K562 (cell line): ENCODE data around the gene EML3. TPM values are rescaled to one million over a fixed set of nuclear protein-coding genes. Genes with fewer than 3 reads are reported as not detected.

ENCODE experiments used
- ETV5 ChIP-seq: sonication (generic); formaldehyde crosslinking; IDR thresholded peaks from 2 replicates; pipeline ENCODE4 v1.4.0; 2020; ENCODE audit warnings: low read depth, mild to moderate bottlenecking, missing genetic modification reagents
- HDGF ChIP-seq: fragments of 450-650 bp; IDR thresholded peaks from 2 replicates; pipeline ENCODE4 v1.6.1; 2016
- MYC ChIP-seq, 2 experiments: fragments of 250-450 bp in 1 of 2; sonication (Bioruptor Pico) in 1 of 2; IDR thresholded peaks; 2 replicates each; pipeline versions ENCODE4 v1.5.1 to v1.6.1; 2012 to 2021; ENCODE audit warnings: low read depth in 2 of 2, borderline replicate concordance in 1 of 2, improper control_type of control experiment in 1 of 2, low read length in 1 of 2, mild to moderate bottlenecking in 1 of 2, moderate library complexity in 1 of 2
- MYNN ChIP-seq, 2 experiments: sonication (generic); formaldehyde crosslinking in 1 of 2; IDR thresholded peaks; 2 replicates each; pipeline versions ENCODE4 v1.5.0 to v1.6.1; 2016 to 2020; ENCODE audit warnings: antibody characterized with exemption in 1 of 2, missing genetic modification reagents in 1 of 2
- NFE2 ChIP-seq: IDR thresholded peaks from 2 replicates; pipeline ENCODE4 v1.6.1; 2014; ENCODE audit warnings: antibody characterized with exemption, low read depth
- SAP30 ChIP-seq: fragments of 200-600 bp; sonication (generic); IDR thresholded peaks from 2 replicates; pipeline ENCODE4 v1.6.1; 2012; ENCODE audit warnings: borderline replicate concordance, low read depth, mild to moderate bottlenecking, moderate library complexity, low read length, control low read depth, inconsistent platforms; ENCODE audit not compliant: insufficient read depth, poor library complexity, severe bottlenecking
- STAT5B ChIP-seq: fragments of 250-450 bp; sonication (Bioruptor Pico); IDR thresholded peaks from 2 replicates; pipeline ENCODE4 v1.8.0; 2021; ENCODE audit warnings: mild to moderate bottlenecking, inconsistent platforms
- ZBTB7A ChIP-seq: IDR thresholded peaks from 2 replicates; pipeline ENCODE4 v1.6.1; 2011; ENCODE audit warnings: low read depth, mild to moderate bottlenecking, low read length, moderate library complexity, borderline replicate concordance; ENCODE audit not compliant: control insufficient read depth
- ZKSCAN1 ChIP-seq: fragments of 150-350 bp; IDR thresholded peaks from 2 replicates; pipeline ENCODE4 v1.6.1; 2016; ENCODE audit warnings: low read depth, low read length
- ZNF347 ChIP-seq: fragments of 450-650 bp; formaldehyde crosslinking; IDR thresholded peaks from 2 replicates; pipeline ENCODE4 v1.4.0; 2020; ENCODE audit warnings: low read depth, mild to moderate bottlenecking, moderate library complexity
- ZNF766 ChIP-seq: fragments of 200-800 bp; sonication (Bioruptor generic); conservative IDR thresholded peaks from 2 replicates; pipeline ENCODE4 v1.6.1; 2016; ENCODE audit warnings: missing genetic modification characterization, missing compliant biosample characterization
- polyA plus RNA-seq, 8 experiments: library from polyadenylated mRNA; depleted of rRNA in 4 of 8; stranded (reverse) in 5 of 8; unstranded in 3 of 8; fragments of >200 nt; fragmentation: Nextera tagmentation in 2 of 8; fragmentation: Illumina TruSeq in 1 of 8; extraction: Ambion mirVana in 2 of 8; extraction: Trizol in 1 of 8; gene quantifications; 2 replicates each; pipeline versions ENCODE4 v1.2.1 to v1.2.3, GENCODE V29; 2011 to 2014; ENCODE audit warnings: inconsistent platforms in 1 of 8, missing spikeins in 1 of 8
- total RNA-seq, 7 experiments: library from RNA; depleted of rRNA in 6 of 7; stranded (reverse); fragments of >200 nt in 6 of 7; fragmentation: Illumina TruSeq in 2 of 7; extraction: Trizol in 2 of 7; gene quantifications; 2 replicates each; pipeline versions ENCODE4 v1.2.1 to v1.2.3, GENCODE V29; 2011 to 2021; ENCODE audit warnings: low replicate concordance in 1 of 7
- TF ChIP-seq, protein P1 (sequence below), 2 experiments: IDR thresholded peaks in 1 of 2; conservative IDR thresholded peaks in 1 of 2; 2 replicates each; pipeline ENCODE4 v1.6.1; 2016; ENCODE audit warnings: low read depth in 2 of 2, mild to moderate bottlenecking in 1 of 2, missing compliant biosample characterization in 1 of 2, missing genetic modification characterization in 1 of 2, moderate library complexity in 1 of 2
- TF ChIP-seq, protein P2 (sequence below), 2 experiments: fragments of 450-650 bp; IDR thresholded peaks; 2 replicates each; pipeline ENCODE4 v1.6.1; 2018; ENCODE audit warnings: mild to moderate bottlenecking in 2 of 2, low read depth in 1 of 2; ENCODE audit not compliant: partially characterized antibody in 2 of 2
- TF ChIP-seq, protein P3 (sequence below): sonication (generic); formaldehyde crosslinking; IDR thresholded peaks from 2 replicates; pipeline ENCODE4 v1.8.0; 2022; ENCODE audit warnings: mild to moderate bottlenecking, low read depth, missing genetic modification reagents
- TF ChIP-seq, protein P4 (sequence below): fragments of 450-650 bp; formaldehyde crosslinking; IDR thresholded peaks from 2 replicates; pipeline ENCODE4 v1.4.0; 2020; ENCODE audit warnings: mild to moderate bottlenecking, moderate library complexity

The EML3 gene
- total and polyA plus RNA-seq, 9 of the 15 experiments (the other 6 are each of a cell fraction or from before 2014, with no cell fraction given) = 0.32 to 90.5 (median 26.4) TPM

DNA sequence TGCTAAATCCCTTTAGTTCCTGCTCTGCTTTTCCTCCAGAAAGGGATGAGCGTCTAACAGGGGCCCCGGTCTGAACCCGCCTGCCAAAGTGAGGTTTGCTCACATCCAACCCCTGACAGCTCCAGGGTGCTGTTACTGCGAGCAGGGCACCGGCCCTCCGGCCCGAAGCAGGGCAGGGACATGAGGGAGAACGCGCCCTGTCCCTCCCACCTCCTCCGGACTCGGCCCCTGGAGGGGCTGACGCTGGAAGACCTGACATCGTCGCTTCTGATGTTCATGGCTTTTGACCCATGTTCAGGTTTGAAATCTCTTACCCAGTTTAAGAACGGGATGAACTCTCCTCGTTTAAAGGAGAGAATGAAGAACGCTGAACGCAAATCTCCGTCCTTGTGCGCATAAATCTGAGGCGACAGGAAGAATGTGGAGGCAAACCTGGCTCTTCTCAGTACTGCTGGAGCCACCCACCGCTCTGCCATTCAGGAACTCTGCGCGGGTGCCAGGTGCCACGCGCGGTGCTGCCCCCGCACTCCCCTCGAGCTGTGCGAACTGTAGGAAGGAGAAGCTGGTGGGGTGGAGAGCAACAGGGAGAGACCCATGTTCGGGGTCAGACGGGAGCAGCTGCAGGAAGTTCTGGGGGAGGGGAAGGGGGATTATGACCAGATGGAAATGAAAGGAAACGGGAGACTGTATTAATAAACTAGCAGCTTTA lies 38.1 kb downstream of the EML3 start (continued):
- TF ChIP-seq, protein P1, sequence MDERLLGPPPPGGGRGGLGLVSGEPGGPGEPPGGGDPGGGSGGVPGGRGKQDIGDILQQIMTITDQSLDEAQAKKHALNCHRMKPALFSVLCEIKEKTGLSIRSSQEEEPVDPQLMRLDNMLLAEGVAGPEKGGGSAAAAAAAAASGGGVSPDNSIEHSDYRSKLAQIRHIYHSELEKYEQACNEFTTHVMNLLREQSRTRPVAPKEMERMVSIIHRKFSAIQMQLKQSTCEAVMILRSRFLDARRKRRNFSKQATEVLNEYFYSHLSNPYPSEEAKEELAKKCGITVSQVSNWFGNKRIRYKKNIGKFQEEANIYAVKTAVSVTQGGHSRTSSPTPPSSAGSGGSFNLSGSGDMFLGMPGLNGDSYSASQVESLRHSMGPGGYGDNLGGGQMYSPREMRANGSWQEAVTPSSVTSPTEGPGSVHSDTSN (CRISPR knock-in tag; IDR thresholded peaks at IDR 0.05; ENCODE audit: low read depth) = no peak
- TF ChIP-seq, protein P1 (tag; conservative IDR thresholded peaks at IDR 0.05; ENCODE audit: low read depth) = 0 out of 2 replicates have a peak, but pooled peaks have one; percentile 13
- no peak for TF ChIP-seq ZKSCAN1
- 0 out of 2 replicates have a peak, but pooled peaks have one; percentile 19 for TF ChIP-seq MYNN (IDR thresholded peaks at IDR 0.05)
- no peak for TF ChIP-seq MYNN (CRISPR knock-in tag; IDR thresholded peaks at IDR 0.05)
- TF ChIP-seq, protein P2, sequence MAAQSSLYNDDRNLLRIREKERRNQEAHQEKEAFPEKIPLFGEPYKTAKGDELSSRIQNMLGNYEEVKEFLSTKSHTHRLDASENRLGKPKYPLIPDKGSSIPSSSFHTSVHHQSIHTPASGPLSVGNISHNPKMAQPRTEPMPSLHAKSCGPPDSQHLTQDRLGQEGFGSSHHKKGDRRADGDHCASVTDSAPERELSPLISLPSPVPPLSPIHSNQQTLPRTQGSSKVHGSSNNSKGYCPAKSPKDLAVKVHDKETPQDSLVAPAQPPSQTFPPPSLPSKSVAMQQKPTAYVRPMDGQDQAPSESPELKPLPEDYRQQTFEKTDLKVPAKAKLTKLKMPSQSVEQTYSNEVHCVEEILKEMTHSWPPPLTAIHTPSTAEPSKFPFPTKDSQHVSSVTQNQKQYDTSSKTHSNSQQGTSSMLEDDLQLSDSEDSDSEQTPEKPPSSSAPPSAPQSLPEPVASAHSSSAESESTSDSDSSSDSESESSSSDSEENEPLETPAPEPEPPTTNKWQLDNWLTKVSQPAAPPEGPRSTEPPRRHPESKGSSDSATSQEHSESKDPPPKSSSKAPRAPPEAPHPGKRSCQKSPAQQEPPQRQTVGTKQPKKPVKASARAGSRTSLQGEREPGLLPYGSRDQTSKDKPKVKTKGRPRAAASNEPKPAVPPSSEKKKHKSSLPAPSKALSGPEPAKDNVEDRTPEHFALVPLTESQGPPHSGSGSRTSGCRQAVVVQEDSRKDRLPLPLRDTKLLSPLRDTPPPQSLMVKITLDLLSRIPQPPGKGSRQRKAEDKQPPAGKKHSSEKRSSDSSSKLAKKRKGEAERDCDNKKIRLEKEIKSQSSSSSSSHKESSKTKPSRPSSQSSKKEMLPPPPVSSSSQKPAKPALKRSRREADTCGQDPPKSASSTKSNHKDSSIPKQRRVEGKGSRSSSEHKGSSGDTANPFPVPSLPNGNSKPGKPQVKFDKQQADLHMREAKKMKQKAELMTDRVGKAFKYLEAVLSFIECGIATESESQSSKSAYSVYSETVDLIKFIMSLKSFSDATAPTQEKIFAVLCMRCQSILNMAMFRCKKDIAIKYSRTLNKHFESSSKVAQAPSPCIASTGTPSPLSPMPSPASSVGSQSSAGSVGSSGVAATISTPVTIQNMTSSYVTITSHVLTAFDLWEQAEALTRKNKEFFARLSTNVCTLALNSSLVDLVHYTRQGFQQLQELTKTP (IDR thresholded peaks at IDR 0.05; ENCODE audit: low read depth in 1 of 2, partially characterized antibody in 2 of 2) = no peak
- TF ChIP-seq ZNF766 (CRISPR knock-in tag) = no peak
- TF ChIP-seq, protein P3, sequence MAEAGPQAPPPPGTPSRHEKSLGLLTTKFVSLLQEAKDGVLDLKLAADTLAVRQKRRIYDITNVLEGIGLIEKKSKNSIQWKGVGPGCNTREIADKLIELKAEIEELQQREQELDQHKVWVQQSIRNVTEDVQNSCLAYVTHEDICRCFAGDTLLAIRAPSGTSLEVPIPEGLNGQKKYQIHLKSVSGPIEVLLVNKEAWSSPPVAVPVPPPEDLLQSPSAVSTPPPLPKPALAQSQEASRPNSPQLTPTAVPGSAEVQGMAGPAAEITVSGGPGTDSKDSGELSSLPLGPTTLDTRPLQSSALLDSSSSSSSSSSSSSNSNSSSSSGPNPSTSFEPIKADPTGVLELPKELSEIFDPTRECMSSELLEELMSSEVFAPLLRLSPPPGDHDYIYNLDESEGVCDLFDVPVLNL (CRISPR knock-in tag) = 0 out of 2 replicates have a peak, but pooled peaks have one; percentile 27
- TF ChIP-seq ZNF347 (CRISPR knock-in tag) = no peak
- peak; percentile 35; the same call in 1 of the 2 replicates for TF ChIP-seq ZBTB7A
- TF ChIP-seq SAP30 = peak; percentile 48
- TF ChIP-seq HDGF = no peak
- TF ChIP-seq, protein P4, sequence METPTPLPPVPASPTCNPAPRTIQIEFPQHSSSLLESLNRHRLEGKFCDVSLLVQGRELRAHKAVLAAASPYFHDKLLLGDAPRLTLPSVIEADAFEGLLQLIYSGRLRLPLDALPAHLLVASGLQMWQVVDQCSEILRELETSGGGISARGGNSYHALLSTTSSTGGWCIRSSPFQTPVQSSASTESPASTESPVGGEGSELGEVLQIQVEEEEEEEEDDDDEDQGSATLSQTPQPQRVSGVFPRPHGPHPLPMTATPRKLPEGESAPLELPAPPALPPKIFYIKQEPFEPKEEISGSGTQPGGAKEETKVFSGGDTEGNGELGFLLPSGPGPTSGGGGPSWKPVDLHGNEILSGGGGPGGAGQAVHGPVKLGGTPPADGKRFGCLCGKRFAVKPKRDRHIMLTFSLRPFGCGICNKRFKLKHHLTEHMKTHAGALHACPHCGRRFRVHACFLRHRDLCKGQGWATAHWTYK (CRISPR knock-in tag) = 0 out of 2 replicates have a peak, but pooled peaks have one; percentile 16
- no peak for TF ChIP-seq NFE2
- TF ChIP-seq ETV5 (CRISPR knock-in tag) = 0 out of 2 replicates have a peak, but pooled peaks have one; percentile 8
- TF ChIP-seq MYC (IDR thresholded peaks at IDR 0.05; ENCODE audit: low read depth, low read length) = no peak
- TF ChIP-seq MYC (CRISPR knock-in tag; IDR thresholded peaks at IDR 0.05; ENCODE audit: borderline replicate concordance, low read depth) = peak; percentile 81; the same call in 1 of the 2 replicates
- TF ChIP-seq STAT5B (CRISPR knock-in tag) = no peak
